ENCODE data around the gene BIRC7.
"Not testable (repeated sequence)": the region's sequence is repeated elsewhere in the genome, so short reads cannot be mapped to it uniquely, and the experiment has no call there.

BIRC7 gene

GRCh38 chr20:63247671-63248228 is 12.0 kb downstream of the BIRC7 start:
- no peak for DNase-seq (ENCODE audit: low spot score)

GRCh38 chr20:63248835-63249591 is 13.3 kb downstream of the BIRC7 start:
- DNase-seq (ENCODE audit: low spot score): no peak

GRCh38 chr20:63249891-63250290 is 14.2 kb downstream of the BIRC7 start:
- DNase-seq (ENCODE audit: low spot score): no peak

DNA sequence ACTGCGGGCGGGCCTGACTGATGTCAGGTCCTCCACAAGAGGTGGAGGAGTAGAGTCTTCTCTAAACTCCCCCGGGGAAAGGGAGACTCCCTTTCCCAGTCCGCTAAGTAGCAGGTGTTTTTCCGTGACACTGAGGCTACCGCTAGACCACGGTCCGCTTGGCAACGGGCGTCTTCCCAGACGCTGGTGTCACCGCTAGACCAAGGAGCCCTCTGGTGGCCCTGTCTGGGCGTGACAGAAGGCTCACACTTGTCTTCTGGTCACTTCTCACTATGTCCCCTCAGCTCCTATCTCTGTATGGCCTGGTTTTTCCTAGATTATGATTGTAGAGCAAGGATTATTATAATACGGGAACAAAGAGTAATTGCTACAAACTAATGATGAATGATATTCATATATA is 15.6 kb downstream of the BIRC7 start:
- not testable (repeated sequence) for DNase-seq (ENCODE audit: low spot score)

DNA sequence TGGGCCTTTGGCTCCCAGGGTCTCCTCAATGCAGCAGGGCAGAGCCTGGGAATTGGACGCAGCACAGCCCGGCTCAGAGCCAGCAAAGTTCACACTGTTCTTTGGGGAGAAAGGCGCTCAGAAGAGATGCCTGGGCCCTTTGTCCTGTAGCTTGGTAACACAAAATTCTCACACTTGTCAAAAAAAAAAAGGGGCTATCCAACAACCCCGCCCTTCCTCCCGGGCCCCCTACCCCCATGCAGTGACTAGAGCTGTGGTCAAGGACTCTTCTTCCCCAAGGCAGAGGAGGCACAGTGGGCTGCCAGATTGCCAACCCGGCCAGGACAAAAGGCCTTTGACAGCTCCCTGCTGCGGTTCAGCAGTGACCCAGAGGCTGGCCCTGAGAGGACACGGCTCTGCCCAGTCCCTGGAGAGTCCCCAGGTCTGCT is 16.6 kb downstream of the BIRC7 start:
- peak; percentile 67 for DNase-seq (ENCODE audit: low spot score)

GRCh38 chr20:63253065-63253437 is 17.3 kb downstream of the BIRC7 start:
- no peak for DNase-seq (ENCODE audit: low spot score)

DNA sequence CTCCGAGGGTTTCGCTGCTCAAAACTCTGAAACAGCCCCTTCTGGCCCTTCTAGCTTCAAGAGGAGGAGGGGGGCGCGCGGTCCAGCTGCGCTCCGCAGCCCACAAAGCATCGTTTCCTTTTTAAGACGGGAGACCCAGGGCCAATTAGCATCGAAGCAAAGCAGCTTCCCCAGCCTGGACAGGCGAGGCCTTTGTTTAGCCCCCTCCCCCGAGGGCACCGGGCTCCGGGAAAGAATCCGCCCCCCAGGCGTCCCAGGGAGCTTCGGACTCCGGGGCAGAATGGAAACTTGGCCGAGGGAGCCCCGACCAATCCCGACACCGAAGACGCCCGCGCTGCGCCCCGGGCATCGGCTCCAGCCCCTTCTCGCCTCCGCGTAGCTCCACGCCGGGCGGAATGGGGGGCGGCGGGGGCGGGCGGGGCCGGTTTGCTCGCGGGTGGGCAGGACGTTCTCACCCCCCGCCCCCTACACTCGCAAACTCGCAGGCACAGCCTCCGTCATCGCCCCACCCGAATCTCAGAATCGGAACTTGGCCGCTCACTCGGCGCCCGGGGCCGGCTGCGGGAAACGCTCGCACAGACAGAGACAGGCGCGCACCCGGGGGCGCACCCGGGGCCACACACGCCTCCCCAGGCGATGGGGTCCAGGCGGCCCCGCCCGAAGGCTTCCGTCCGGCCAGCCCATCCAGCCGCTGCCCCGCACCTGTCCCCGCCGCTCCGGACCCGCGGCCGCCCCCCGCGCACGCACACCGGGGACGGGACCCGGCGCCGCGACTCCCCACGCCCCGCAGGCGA is 17.9 kb downstream of the BIRC7 start:
- no peak for DNase-seq (ENCODE audit: low spot score)

DNA sequence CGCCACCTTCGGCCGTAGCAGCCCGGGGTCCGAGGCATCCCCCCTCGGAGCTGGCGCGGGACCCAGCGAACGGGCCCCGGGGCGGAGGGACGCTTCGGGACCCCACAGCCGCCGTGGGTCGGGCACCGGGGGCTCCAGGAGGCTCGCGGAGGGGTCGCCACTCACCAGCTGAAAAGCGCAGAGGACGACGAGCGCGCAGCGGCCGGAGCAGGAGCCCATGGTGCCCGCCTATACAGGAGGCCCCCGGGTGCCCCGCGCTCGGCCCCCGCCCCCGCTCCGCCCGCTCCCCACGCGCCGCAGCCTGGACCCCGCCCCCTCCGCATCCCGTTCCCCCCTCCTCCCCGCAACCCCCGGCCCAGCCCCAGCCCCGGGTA is 18.5 kb downstream of the BIRC7 start, which contains the start of gene NKAIN4:
Gene NKAIN4 (minus strand): TSS at position 232 of the 374 bp plus-strand sequence. CDS start 13 bp downstream, at position 219.
- DNase-seq (ENCODE audit: low spot score): no peak

DNA sequence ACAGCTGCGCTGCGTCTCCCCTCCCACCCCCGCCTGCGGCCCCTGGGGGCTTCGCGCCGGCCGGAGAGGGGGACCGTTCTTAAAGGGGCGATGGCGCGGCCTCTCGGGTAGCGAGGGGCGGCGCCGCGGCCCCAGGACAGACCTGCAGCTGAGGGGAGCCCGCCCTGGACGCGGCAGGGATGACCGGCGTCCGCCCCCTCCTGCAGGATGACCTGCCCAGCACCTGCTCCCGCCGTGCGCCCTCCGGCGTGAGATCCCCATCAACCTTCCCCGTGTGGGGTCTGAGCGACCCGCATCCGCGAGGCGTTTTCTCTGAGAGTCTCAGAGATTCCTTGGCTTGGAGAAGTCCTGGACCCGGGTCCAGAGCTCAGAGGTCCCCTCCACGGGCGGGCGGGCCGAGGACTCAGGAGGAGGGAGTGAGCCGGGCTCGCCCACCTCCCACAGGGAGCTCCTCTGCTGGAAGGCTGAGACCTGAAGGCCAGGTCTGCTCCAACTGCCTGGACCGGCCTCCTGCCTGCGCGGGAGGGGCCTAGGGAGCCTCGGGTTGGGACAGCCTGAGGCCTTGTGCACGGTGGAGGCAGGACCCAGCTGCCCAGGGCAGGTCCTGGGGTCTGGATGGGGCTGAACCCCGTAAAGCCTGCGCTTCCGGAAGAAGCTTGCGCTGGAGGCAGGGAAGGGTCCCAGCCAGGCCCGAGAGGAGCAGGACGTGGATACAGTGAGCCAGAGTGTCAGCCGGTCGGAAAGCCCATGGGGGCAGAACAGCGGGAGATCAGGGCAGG is 19.1 kb downstream of the BIRC7 start:
- no peak for DNase-seq (ENCODE audit: low spot score)

DNA sequence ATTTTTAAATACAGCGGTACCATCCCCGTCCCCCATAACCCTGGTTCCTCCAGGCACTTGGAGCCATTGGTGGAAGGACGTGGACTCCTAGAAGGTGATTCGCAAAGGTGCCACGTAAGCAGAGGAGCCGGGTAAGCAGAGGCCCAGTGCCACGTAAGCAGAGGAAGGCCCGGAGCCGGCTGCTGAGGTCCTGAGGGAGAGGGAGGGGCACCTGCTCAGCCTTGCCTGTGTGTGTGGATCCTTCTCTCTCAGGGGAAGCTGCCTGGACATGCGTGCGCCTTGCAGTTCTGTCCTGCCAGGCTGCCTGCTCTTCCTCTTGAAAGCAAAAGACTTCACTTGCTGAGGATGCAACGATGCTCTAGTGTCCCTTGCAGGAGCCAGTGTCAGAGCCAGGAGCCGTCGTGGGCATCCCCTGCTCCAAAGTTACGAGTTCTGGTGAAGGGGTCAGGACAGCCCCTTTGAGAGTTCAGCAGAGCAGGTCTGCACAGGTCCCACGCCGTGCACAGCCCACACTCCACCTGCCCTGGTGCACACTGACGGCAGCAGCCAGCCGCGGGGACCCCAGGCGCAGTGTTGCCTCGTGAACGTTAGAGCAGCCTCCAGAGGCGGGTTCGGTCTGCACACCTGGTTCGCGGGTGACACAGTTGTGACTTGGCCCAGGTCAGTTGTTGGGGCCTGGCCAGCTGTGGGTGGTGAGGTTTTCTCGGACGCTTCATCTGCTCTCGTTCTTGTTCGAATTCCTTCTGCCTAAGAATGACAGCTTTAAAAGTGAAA is 20.4 kb downstream of the BIRC7 start:
- no peak for DNase-seq (ENCODE audit: low spot score)

DNA sequence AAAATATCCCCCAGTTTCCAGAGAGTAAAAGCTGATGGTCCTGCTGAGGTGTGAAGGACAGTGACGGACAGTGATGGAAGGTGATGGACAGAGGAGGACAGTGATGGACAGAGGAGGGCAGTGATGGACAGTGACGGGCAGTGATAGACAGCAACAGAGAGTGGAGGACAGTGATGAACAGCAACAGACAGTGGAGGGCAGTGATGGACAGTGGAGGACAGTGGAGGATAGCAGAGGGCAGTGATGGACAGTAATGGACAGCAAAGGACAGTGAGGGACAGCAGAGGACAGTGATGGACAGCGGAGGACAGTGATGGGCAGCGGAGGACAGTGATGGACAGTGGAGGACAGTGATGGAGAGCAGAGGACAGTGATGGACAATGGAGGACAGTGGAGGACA is 21.2 kb downstream of the BIRC7 start:
- DNase-seq (ENCODE audit: low spot score): no peak

DNA sequence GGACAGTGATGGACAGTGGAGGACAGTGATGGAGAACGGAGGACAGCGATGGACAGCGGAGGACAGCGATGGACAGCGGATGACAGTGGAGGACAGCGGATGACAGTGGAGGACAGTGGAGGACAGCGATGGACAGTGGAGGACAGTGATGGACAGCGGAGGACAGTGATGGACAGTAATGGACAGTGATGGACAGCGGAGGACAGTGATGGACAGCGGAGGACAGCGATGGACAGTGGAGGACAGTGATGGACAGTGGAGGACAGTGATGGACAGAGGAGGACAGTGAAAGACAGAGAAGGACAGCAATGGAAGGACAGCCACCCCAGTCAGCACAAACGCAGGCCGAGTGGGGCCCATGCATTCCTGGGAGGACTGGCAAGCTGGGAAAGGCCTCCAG is 21.9 kb downstream of the BIRC7 start:
- no peak for DNase-seq (ENCODE audit: low spot score)

DNA sequence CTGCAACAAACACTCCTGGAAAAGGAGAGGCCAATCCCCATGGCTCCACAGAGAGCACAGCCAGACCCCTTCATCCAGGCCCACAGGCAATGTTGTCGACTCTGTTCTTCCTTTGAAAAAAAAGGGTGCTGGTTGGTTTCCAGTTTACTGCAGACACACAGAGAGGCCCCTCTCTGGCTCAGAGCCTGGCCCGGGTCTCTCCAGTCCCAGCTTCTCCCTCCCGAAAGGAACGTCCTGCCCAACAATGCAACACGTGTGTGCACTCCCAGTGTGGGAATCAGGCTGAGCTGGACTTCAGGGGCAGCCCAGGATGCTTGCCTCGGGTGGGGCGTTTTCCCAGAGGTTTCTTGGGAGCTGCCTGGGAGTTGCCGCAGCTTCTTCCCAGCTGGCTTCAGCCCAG is 23.1 kb downstream of the BIRC7 start:
- no peak for DNase-seq (ENCODE audit: low spot score)

- DNase-seq (ENCODE audit: low spot score): no peak
These were observed 24.2 kb downstream of the BIRC7 start for GRCh38 chr20:63259734-63260460.

DNA sequence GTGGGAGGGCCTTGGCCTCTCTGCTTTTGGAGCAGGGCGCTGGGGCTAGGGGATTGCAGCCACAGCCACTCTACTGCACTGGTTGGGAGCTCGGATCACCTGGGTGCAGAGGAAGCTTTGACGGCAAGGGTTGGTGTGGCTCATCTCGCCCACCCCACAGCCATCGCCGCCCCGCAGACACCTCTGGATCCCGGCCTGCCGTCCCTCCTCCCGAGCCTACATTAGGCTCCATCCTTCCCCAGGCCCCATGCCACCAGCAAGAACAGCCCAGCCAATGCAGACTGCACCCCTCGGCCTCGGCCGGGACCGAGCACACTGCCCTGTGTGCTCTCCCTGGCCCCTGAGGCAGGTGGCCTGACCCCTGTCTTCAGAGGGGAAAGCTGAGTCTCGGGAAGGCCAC is 24.8 kb downstream of the BIRC7 start:
- DNase-seq (ENCODE audit: low spot score): no peak

DNA sequence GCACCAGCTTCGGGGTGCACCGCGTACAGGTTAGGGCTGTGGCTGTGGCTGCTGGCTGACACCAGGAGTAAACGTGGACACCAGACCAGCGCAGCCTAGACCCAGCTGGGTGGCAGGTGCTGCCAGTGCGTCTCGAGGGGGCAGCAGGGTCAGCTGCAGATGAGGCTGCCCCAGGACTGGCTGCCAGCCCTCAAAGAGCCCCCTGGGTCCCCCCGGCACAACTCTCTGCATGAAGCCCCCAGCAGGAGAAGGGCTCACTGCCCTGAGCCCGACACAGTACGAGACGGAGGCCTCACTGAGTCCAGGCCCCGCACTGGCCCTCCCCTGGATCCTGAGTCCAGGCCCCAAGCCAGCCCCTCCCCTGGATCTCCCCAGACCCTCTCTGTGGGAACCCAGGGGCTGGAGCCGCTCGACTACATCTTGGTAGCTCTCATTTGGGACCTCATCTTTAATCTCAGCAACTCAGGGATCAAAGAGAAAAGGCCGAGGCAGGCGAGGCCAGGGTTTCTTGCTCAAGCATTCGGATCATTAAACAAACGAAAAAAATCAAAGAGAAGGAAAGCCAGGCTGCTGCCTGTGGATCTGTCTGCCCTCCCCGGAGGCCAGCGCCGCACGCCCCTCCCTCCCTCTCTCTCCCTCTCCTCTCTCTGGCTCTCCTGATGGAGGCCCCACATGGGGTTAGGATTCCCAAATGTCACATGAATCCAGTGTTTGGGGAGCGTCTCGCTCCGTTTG is 25.5 kb downstream of the BIRC7 start:
- DNase-seq (ENCODE audit: low spot score): no peak

DNA sequence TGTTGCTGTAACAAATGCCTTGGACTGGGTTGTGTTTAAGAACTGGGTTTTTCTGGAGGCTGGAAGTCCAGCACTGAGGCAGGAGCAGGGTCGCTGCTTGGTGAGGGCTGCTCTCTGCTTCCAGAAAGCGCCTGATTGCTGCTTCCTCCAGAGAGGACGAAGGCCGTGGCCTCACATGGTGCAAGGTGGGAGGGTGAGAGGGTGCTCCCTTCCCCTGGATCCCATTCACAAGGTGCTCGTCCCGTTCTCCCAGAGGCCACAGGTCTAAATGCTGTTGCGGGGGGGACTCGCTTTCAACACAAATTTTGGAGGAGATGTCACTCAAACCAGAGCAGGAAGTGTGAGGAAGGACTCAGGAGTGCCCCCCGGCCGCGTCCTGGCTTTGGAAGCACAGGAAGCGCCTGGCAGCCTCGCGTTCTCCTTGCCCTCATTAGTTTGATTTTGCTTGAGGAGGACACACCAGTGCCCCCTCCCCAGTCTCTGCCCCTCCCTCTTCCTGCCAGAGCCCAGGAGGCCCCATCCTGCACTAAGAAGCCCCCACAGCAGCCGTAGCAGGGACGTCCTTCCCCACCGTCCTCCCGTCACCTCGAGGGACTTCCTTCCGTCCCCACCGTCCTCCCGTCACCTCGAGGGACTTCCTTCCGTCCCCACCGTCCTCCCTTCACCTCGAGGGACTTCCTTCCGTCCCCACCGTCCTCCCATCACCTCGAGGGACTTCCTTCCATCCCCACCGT is 26.3 kb downstream of the BIRC7 start:
- no peak for DNase-seq (ENCODE audit: low spot score)

GRCh38 chr20:63262836-63263235 is 27.1 kb downstream of the BIRC7 start:
- DNase-seq (ENCODE audit: low spot score): no peak

GRCh38 chr20:63264000-63264399 is 28.3 kb downstream of the BIRC7 start:
- no peak for DNase-seq (ENCODE audit: low spot score)

Data from globus pallidus (tissue), 1 donor.